GM21723 (cell line): ENCODE measurements around the gene STRIP1.
A peak's percentile ranks its signal among the peaks of the same experiment; 100 is the strongest.

Experiments
- ATAC-seq: cut with Tn5 transposase; IDR thresholded peaks from one replicate; pipeline ENCODE4 v1.9.1; 2021; ENCODE audit warnings: mild to moderate bottlenecking, moderate library complexity; ENCODE audit not compliant: unreplicated experiment

STRIP1 gene

GRCh38 chr1:110049801-110050601, 15.6 kb downstream of the STRIP1 start:
- no peak for ATAC-seq

GRCh38 chr1:110050602-110051261, 16.3 kb downstream of the STRIP1 start:
- ATAC-seq: no peak

GRCh38 chr1:110051262-110051648, 16.8 kb downstream of the STRIP1 start:
- ATAC-seq: no peak

GRCh38 chr1:110053552-110054428, 19.4 kb downstream of the STRIP1 start:
- ATAC-seq: no peak

- ATAC-seq: no peak
Observed at GRCh38 chr1:110055493-110056284, 21.3 kb downstream of the STRIP1 start.

GRCh38 chr1:110056285-110056683, 21.9 kb downstream of the STRIP1 start:
- ATAC-seq: no peak

- no peak for ATAC-seq
Observed at GRCh38 chr1:110056776-110057175, 22.4 kb downstream of the STRIP1 start.

- no peak for ATAC-seq
Observed at GRCh38 chr1:110057963-110058518, 23.6 kb downstream of the STRIP1 start.

GRCh38 chr1:110058591-110058990, 24.2 kb downstream of the STRIP1 start:
- no peak for ATAC-seq

- ATAC-seq: no peak
Observed at GRCh38 chr1:110059133-110059863, 24.9 kb downstream of the STRIP1 start.

- ATAC-seq: peak; percentile 76
Observed at GRCh38 chr1:110060034-110060661, 25.7 kb downstream of the STRIP1 start.

GRCh38 chr1:110060662-110061060, 26.2 kb downstream of the STRIP1 start:
- ATAC-seq: no peak

GRCh38 chr1:110061341-110061740, 26.9 kb downstream of the STRIP1 start:
- no peak for ATAC-seq

GRCh38 chr1:110062612-110063011, 28.2 kb downstream of the STRIP1 start:
- no peak for ATAC-seq

GRCh38 chr1:110063781-110064180, 29.4 kb downstream of the STRIP1 start:
- no peak for ATAC-seq

GRCh38 chr1:110064576-110065337, 30.3 kb downstream of the STRIP1 start:
- no peak for ATAC-seq

- ATAC-seq: no peak
Observed at GRCh38 chr1:110065841-110066240, 31.4 kb downstream of the STRIP1 start.

- ATAC-seq: no peak
Observed at GRCh38 chr1:110067479-110067892, 33.1 kb downstream of the STRIP1 start.
